Medulla oblongata (tissue), 1 donor: ENCODE measurements around the gene CLEC16A.

Experiments used
- DNase-seq: peaks from one replicate; pipeline ENCODE4 v3.0.0-alpha.2; 2015; ENCODE audit errors: extremely low spot score

Gene CLEC16A

DNA sequence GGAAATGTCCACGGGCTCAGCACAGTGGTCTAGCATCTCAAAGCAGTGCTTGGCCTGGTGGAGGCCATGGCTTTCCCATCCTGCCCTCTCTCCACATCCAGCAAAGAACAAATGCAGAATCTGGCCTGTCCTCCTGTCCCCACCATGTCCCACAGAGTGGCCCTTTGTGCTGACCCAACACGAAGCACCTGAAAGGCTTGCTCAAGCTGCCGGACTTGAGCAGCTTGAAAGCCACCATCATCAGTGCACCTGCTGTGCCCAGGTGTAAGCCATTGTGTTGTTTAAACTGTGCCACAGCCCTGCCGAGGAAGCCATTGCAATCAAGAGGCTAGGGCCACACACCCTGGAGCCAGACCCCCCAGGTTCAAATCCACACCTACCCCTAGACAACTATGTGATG, 196.1 kb downstream of the CLEC16A start:
- no peak for DNase-seq

GRCh38 chr16:11140867-11141266, 196.5 kb downstream of the CLEC16A start:
- DNase-seq, result no peak

DNA sequence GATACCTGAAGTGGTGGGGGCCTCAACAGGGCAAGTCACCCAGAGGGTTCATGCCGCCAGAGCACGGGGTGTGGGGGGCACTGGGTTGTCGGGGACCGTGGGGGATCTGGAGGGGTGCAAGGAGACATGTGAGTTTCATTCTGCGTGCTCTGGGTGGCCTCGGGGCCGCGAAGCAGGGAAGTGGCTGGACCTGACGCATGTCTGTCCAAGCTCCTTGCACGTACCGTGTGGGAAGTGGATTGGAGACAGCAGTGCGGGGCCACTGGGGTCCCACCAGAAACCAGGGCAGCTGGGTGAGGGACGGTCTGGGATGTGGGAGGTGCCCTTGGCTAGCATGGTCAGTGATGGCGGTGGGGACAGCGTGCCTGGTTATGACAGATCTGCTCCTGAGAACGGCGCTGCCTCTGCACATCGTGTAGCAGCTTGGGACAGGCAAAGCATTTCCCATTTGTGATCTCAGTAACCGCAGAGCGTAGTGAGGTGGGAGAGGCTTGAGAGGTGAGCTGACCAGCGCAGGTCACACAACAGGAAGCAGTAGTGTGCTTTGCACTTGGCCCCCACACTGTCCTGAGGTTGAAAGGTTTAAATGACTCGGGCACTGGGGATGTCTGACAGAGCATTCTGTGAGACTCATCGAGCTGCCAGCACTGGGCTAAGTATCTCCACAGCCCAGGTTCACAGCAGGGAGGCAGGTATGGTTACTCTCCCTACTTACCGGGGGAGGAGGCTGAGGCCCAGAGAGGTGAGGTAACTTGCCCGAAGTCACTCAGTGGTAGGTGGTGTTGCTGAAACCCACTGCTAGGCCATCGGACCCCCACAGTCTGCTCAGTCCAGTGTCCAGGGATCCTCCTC, 197.3 kb downstream of the CLEC16A start:
- no peak for DNase-seq

GRCh38 chr16:11142261-11142630, 197.9 kb downstream of the CLEC16A start:
- DNase-seq, result no peak

DNA sequence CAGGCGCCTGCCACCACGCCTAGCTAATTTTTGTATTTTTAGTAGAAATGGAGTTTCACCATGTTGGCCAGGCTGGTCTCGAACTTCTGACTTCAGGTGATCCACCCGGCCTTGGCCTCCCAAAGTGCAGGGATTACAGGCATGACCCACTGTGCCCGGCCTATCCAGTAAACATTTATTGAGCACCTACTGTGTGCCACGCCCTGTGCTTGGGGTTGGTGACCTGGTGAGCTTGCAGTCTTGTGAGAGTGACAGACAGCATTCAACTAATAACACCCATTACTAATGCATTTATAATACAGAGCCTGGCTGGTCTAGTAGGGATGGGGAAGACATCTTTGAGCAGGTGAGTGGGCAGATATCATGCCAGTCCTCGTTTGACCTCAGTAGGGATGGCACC, 198.6 kb downstream of the CLEC16A start:
- no peak for DNase-seq

GRCh38 chr16:11143372-11144035, 199.1 kb downstream of the CLEC16A start:
- DNase-seq, result no peak

- no peak for DNase-seq
These were observed 199.8 kb downstream of the CLEC16A start for GRCh38 chr16:11144122-11144521.

DNA sequence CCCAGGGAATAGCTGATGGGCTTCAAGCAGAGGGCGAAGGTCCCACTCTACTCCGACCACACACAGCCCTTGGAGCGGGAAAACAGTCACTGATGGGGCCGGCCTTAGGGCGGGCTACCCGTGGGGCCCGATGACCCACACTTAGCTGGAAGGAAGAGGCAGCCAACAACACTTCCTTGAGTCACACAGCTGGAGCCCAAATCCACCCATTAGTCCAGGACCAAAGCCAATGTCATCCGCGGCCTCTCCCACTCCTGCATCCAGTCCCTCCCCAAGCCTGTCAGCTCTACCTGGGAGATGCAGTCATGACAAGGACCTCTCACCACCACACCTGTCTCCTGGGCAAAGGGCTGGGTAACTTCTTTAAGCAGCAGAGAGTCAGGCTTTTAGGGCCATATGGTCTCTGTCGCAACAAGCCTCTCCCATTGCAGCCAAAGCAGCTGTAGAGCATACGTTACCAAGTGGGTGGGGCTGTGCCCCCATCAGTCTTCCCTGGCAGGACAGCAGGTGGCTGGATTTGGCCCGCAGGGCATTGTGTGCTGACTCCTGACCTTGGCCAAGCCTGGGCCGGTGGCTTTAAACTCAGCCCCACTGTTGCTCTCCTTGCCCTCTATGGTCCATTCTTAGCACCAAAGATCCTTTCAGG, 200.9 kb downstream of the CLEC16A start:
- DNase-seq, result no peak

GRCh38 chr16:11145819-11146211, 201.5 kb downstream of the CLEC16A start:
- no peak for DNase-seq

- no peak for DNase-seq
These were observed 202.8 kb downstream of the CLEC16A start for GRCh38 chr16:11147033-11147753.

GRCh38 chr16:11147754-11148444, 203.5 kb downstream of the CLEC16A start:
- DNase-seq, result no peak

- no peak for DNase-seq
These were observed 204.8 kb downstream of the CLEC16A start for GRCh38 chr16:11149011-11149616.

DNA sequence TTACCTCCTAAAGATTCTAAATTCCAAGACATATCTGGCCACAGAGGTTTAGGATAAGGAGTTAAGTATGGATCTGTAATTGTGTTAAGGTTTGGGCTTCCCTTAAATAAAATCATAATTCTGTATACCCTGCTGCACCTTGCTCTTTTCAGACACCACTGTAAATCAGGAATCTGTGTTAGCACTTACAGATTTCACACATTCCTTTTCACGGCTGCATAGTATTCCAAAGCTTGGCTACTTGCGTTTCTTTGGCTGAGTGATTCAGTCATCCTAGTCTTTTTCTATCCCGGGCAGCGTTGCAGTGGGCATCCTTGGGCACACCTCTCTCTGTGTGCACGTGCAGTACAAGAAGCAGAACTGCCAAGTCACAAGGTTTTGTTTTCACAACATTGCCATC, 205.8 kb downstream of the CLEC16A start:
- DNase-seq, result no peak

DNA sequence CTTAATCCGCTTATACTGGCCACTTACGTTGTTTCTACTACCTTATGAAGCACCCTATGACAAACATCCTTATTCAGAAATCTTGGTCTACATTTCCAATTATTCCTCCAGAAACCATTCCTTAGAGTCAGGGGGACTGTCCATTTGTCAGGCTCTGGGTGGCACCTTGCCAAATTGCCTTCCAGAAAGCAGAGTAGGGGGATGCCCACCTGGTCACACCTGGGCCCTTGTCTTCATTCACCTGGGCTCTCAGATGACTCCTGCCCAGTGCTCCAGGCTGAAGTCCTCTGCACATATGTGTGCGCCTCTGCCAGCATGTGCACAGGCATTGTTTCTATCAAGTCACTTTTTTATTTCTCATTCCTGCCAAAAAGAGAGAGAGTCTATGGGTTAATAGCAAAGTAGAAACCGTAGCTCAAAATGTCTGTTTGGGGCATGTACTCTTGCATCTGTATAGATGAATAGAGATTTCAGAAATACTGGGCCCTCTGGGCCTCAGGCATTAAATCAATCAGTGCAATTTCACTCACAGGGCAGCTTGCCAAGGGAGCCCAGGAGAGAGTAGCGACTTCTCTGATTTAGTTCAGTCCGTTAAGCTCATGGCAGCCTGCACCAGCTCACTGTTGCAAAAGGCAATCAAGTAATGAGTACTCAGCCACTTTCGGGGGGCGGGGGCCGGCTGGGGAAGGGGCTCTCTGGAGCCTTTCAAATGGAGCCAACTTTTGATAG, 207.0 kb downstream of the CLEC16A start:
- DNase-seq, result no peak

GRCh38 chr16:11151885-11152629, 207.7 kb downstream of the CLEC16A start:
- no peak for DNase-seq

DNA sequence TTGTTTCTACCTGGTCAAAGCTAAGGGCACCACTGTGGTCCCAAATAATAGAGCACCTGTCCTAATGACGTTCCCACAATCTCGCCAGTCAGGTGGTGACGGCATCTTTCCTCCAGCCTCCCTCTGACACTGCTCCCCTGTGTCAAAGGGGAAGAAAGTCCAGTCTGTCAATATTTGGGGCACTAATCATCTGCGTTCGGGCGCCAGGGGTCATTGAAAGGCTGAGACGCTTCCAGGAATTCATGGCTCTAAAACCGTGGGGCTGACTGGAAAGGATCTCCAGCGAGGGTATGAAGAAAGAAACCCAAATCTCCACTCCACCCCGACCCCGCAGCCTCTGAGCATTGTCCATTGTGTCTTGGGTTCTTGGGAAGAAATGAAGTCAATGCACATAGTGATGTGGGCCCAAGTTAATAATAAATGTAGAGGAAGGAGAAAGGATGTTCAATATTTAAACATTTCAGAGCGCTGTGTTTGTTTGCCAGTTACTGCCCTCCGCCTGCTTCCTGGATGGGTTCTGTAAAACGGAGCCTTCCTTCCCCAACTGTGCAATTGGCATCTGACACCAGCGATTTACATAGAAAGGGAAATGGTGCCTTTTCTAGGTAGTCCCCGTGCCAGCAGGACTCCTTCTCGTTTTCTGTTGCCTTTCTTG, 208.4 kb downstream of the CLEC16A start:
- DNase-seq, result no peak

DNA sequence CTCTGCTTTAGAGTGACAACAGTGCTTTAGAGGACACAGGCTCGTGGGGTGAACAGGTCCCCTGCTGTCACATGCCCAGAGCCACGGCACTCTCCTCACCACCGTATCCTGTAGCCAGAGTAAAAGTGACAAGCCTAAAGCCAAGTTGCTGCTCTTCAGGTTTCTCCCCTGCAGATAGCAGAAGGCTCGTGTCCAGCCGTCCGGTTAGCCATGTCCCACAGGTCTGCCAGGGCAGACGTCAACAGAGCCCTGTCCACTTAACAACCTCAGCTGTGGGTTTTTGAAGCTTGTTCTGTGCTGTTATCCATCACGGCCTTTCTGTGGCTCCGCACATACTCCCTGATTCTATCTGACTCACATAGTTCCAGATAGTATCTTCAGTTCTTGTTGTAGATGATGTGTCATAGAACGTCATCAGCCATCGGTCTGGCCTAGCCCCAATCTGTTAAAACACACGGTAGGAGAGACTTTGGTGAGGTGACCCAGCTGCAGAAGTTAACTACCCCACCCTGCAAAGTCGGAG, 211.0 kb downstream of the CLEC16A start:
- no peak for DNase-seq

GRCh38 chr16:11156401-11156800, 212.0 kb downstream of the CLEC16A start:
- DNase-seq, result no peak

DNA sequence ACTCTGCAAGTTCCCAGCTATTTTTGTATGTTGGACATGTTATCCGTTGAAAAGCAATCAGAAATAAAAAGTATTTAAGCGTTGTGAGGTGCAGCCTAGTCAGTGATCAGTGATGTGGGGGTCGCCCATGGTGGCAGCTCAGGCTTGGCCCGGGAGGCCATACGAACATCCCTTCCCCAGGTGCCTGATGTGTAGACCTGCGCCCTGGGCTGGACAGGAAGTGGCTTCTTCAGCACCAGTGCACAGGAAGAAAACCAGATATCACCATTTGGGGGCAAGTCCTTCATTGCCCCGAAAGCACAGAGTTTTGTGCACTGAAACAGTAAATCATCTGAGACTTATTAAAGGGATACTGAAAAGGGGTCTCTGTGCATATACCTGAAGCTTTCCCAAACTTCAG, 212.8 kb downstream of the CLEC16A start:
- DNase-seq, result no peak
